Measurements from ENCODE around the gene SSTR3. TPM values are rescaled to one million over a fixed set of nuclear protein-coding genes. Genes with fewer than 3 reads are reported as not detected.

Gene SSTR3
- total RNA-seq, 1 donor from 2014 or later = not detected

GRCh38 chr22:37206841-37207821 is 5.1 kb downstream of the SSTR3 start:
- Histone ChIP-seq H3K27ac (no peak overlapping the region), H3K4me3 (no peak overlapping the region), H3K27me3 (peaks cover 3% of the 10 kb centered on the region), H3K4me1 (no peaks in the 10 kb centered on the region), H3K36me3 (no peaks in the 10 kb centered on the region), H3K9me3 (no peaks in the 10 kb centered on the region)
- no peak for TF ChIP-seq CTCF (IDR thresholded peaks at IDR 0.05)
- DNase-seq (peak; percentile 55), ATAC-seq (no peak)
- intact Hi-C loops (cut with DNase I) = no loop called here

GRCh38 chr22:37206118-37206840 is 6.0 kb downstream of the SSTR3 start:
- intact Hi-C loops (cut with DNase I) = no loop called here
- Histone ChIP-seq H3K4me1 (no peaks in the 10 kb centered on the region), H3K27me3 (no peaks in the 10 kb centered on the region), H3K27ac (no peak overlapping the region), H3K36me3 (no peaks in the 10 kb centered on the region), H3K9me3 (no peaks in the 10 kb centered on the region), H3K4me3 (no peak overlapping the region)
- no peak for TF ChIP-seq CTCF (IDR thresholded peaks at IDR 0.05)
- ATAC-seq = no peak
- peak; percentile 40 for DNase-seq

GRCh38 chr22:37205046-37205445 is 7.2 kb downstream of the SSTR3 start:
- no peak for DNase-seq
- intact Hi-C loops (cut with DNase I) = no loop called here

GRCh38 chr22:37204045-37204655 is 8.1 kb downstream of the SSTR3 start:
- H3K4me1 ChIP-seq = peaks cover 6% of the 10 kb centered on the region
- no peak for TF ChIP-seq CTCF (IDR thresholded peaks at IDR 0.05)
- no peak for ATAC-seq
- no peak overlapping the region for H3K27ac ChIP-seq
- H3K4me3 ChIP-seq = no peak overlapping the region
- DNase-seq = peak; percentile 38
- intact Hi-C loops (cut with DNase I) = no loop called here
- no peaks in the 10 kb centered on the region for H3K27me3 ChIP-seq
- H3K9me3 ChIP-seq = no peaks in the 10 kb centered on the region
- H3K36me3 ChIP-seq = no peaks in the 10 kb centered on the region

More at GRCh38 chr22:37205046-37205445, 7.2 kb downstream of the SSTR3 start:
- Histone ChIP-seq H3K27me3 (no peaks in the 10 kb centered on the region), H3K36me3 (no peaks in the 10 kb centered on the region), H3K4me1 (peaks cover under 1% of the 10 kb centered on the region), H3K9me3 (no peaks in the 10 kb centered on the region), H3K4me3 (no peak overlapping the region), H3K27ac (no peak overlapping the region)
- no peak for TF ChIP-seq CTCF (IDR thresholded peaks at IDR 0.05)
- ATAC-seq = no peak

- Histone ChIP-seq H3K27ac (no peak overlapping the region), H3K4me3 (no peak overlapping the region), H3K9me3 (no peaks in the 10 kb centered on the region), H3K36me3 (no peaks in the 10 kb centered on the region), H3K27me3 (no peaks in the 10 kb centered on the region), H3K4me1 (peaks cover 6% of the 10 kb centered on the region)
- ATAC-seq (no peak), DNase-seq (peak; percentile 49)
- no peak for TF ChIP-seq CTCF (IDR thresholded peaks at IDR 0.05)
- intact Hi-C loops (cut with DNase I) = no loop called here
Observed at GRCh38 chr22:37203354-37204044, 8.8 kb downstream of the SSTR3 start.

Data from upper lobe of right lung (tissue), 1 donor.